Measurements from ENCODE around the gene PAX3. TPM values are rescaled to one million over a fixed set of nuclear protein-coding genes. Genes with fewer than 3 reads are reported as not detected.

Gene PAX3
- total and polyA plus RNA-seq, 2 of the 13 experiments (the other 11 are each of a cell fraction or from before 2014, with no cell fraction given), result 0.07 TPM; not detected in 1

GRCh38 chr2:222194669-222195068, 104.1 kb downstream of the PAX3 start (continued):
- TF ChIP-seq DZIP1 (CRISPR knock-in tag; IDR thresholded peaks at IDR 0.05), result no peak
- no peak for TF ChIP-seq EHMT2 (IDR thresholded peaks at IDR 0.05; ENCODE audit: borderline replicate concordance, low read depth, low read length)
- no peak for TF ChIP-seq ZNF329 (CRISPR knock-in tag; IDR thresholded peaks at IDR 0.05; ENCODE audit: low read depth)

GRCh38 chr2:222193328-222193983, 105.3 kb downstream of the PAX3 start:
- H3K79me2 ChIP-seq (ENCODE audit: insufficient read depth, low read length), result no peaks in the 10 kb centered on the region
- H3K4me3 ChIP-seq (replicated peaks in 1 of 3; ENCODE audit: insufficient read depth in 1 of 3, low read depth in 2 of 3, low read length in 3 of 3), result no peak overlapping the region
- no peaks in the 10 kb centered on the region for H4K20me1 ChIP-seq (ENCODE audit: insufficient read depth, low read length)
- ATAC-seq (no peak), FAIRE-seq (no peak), DNase-seq (ENCODE audit: low spot score) (no peak)
- no peaks in the 10 kb centered on the region for H3K4me1 ChIP-seq (ENCODE audit: insufficient read depth, low read length)
- no peak overlapping the region for H3K9ac ChIP-seq (ENCODE audit: insufficient read depth, low read depth, low read length)
- ChIA-PET CTCF (ENCODE audit: low intra/inter-chr PET ratio, low total read pairs) (no interaction called here), POLR2A (no interaction called here)
- H3K4me2 ChIP-seq (ENCODE audit: low read depth, low read length), result no peak overlapping the region
- H3K27ac ChIP-seq (ENCODE audit: extremely low read length, insufficient read depth, low read length), result no peak overlapping the region
- H3K9me3 ChIP-seq (ENCODE audit: low read length), result no peaks in the 10 kb centered on the region
- H3K36me3 ChIP-seq (replicated peaks in 1 of 2; ENCODE audit: control insufficient read depth in 1 of 2, insufficient read depth in 2 of 2, low read length in 2 of 2), result no peaks in the 10 kb centered on the region
- in situ Hi-C loops (cut with HindIII; ENCODE audit: extremely low pct_ligation_motif_present, low pct_unique_long_range_greater_than_20kb) (no loop called here), intact Hi-C loops (cut with micrococcal nuclease; ENCODE audit: unreplicated experiment) (no loop called here)
- no TSS peak for BruUV-seq (replicated peaks)
- whole genome bisulfite sequencing (ENCODE audit: low lambda C conversion rate), result 5% methylated on average over 5 of the region's 5 CpGs
- TF ChIP-seq ZNF75D (CRISPR knock-in tag; IDR thresholded peaks at IDR 0.05; ENCODE audit: borderline replicate concordance) (no peak), CEBPB (IDR thresholded peaks at IDR 0.05; ENCODE audit: borderline replicate concordance, low read depth, low read length) (peak; percentile 37; the same call in 1 of the 2 replicates)
- peaks cover 0 to 4% of the 10 kb centered on the region in 2 experiments; a peak in 1 of 5 replicates for H3K27me3 ChIP-seq (ENCODE audit: control insufficient read depth in 1 of 2, insufficient read depth in 2 of 2, low read length in 2 of 2)
- H2AFZ ChIP-seq (ENCODE audit: low read length), result no peak overlapping the region
